Thyroid gland (tissue), 4 donors: Measurements from ENCODE around the gene CAD. TPM values are rescaled to one million over a fixed set of nuclear protein-coding genes. Genes with fewer than 3 reads are reported as not detected.

Experiments
- DNase-seq, 2 donors: peaks; one replicate each; pipeline ENCODE4 v3.0.0-alpha.2; 2019
- H3K27ac ChIP-seq, 3 donors: fragments of 200-600 bp; sonication (generic); 1 replicate in 2 of 3; 2 replicates in 1 of 3; pipeline ENCODE4 v1.5.1; 2016 to 2019; ENCODE audit warnings: mild to moderate bottlenecking in 1 of 3, moderate library complexity in 1 of 3
- H3K27me3 ChIP-seq: fragments of 200-600 bp; sonication (generic); one replicate; pipeline ENCODE4 v1.5.1; 2019
- H3K36me3 ChIP-seq, 2 donors: fragments of 200-600 bp; sonication (generic); one replicate each; pipeline ENCODE4 v1.5.1; 2016 to 2019
- H3K4me1 ChIP-seq, 2 donors: fragments of 200-600 bp; sonication (generic); one replicate each; pipeline ENCODE4 v1.5.1; 2017 to 2019
- H3K4me3 ChIP-seq, 3 donors: fragments of 200-600 bp; sonication (generic); replicated peaks in 1 of 3; 1 replicate in 2 of 3; 2 replicates in 1 of 3; pipeline ENCODE4 v1.5.1; 2016; ENCODE audit warnings: mild to moderate bottlenecking in 1 of 3
- H3K9me3 ChIP-seq: fragments of 200-600 bp; sonication (generic); one replicate; pipeline ENCODE4 v1.5.1; 2017
- POLR2A ChIP-seq, 2 donors: fragments of 450-650 bp; IDR thresholded peaks; one replicate each; pipeline ENCODE4 v1.6.1; 2017; ENCODE audit warnings: antibody characterized with exemption in 2 of 2, mild to moderate bottlenecking in 2 of 2, moderate library complexity in 1 of 2
- WGBS, 2 donors: methylation state at CpG; one replicate each; pipeline ENCODE4 v1.1.5; 2017; 5-methylcytosine and 5-hydroxymethylcytosine counted together
- intact Hi-C: fragments of 100-400 bp; cut with DNase I; formaldehyde crosslinking; loops from one replicate; pipeline ENCODE4 v1.15.1; 2023
- total RNA-seq, 4 donors: library from RNA; depleted of rRNA; stranded (reverse); fragments of >200 nt; gene quantifications; one replicate each; pipeline ENCODE4 v1.2.3, GENCODE V29; 2016
- TF ChIP-seq, protein P1 (sequence below), 6 experiments: fragments of 200-600 bp in 3 of 6; fragments of 450-650 bp in 3 of 6; sonication (generic) in 3 of 6; IDR thresholded peaks; one replicate each; pipeline ENCODE4 v1.5.1; 2016 to 2019; ENCODE audit warnings: antibody characterized with exemption in 6 of 6, mild to moderate bottlenecking in 2 of 6, inconsistent platforms in 1 of 6, moderate library complexity in 1 of 6

CAD gene
- total RNA-seq, 4 donors from 2014 or later = 16.5 to 31.9 (median 28.2) TPM

DNA sequence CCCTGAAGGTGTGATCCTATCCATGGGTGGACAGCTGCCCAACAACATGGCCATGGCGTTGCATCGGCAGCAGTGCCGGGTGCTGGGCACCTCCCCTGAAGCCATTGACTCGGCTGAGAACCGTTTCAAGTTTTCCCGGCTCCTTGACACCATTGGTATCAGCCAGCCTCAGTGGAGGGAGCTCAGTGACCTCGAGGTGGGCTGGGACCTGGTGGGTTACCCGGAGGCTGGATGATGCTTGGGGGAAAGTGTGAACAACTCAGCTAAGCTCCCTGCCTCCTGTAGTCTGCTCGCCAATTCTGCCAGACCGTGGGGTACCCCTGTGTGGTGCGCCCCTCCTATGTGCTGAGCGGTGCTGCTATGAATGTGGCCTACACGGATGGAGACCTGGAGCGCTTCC, 16.2 kb downstream of the CAD start:
- Histone ChIP-seq H3K4me3 (no peak overlapping the region), H3K9me3 (no peaks in the 10 kb centered on the region), H3K27ac (no peak overlapping the region), H3K4me1 (no peaks in the 10 kb centered on the region), H3K36me3 (peaks cover 73 to 78% of the 10 kb centered on the region in 2 donors), H3K27me3 (no peaks in the 10 kb centered on the region)
- no peak for DNase-seq
- intact Hi-C loops = no loop called here
- 92% methylated on average over 12 to 13 of the region's 14 CpGs for WGBS, 2 donors
- TF ChIP-seq, protein P1, sequence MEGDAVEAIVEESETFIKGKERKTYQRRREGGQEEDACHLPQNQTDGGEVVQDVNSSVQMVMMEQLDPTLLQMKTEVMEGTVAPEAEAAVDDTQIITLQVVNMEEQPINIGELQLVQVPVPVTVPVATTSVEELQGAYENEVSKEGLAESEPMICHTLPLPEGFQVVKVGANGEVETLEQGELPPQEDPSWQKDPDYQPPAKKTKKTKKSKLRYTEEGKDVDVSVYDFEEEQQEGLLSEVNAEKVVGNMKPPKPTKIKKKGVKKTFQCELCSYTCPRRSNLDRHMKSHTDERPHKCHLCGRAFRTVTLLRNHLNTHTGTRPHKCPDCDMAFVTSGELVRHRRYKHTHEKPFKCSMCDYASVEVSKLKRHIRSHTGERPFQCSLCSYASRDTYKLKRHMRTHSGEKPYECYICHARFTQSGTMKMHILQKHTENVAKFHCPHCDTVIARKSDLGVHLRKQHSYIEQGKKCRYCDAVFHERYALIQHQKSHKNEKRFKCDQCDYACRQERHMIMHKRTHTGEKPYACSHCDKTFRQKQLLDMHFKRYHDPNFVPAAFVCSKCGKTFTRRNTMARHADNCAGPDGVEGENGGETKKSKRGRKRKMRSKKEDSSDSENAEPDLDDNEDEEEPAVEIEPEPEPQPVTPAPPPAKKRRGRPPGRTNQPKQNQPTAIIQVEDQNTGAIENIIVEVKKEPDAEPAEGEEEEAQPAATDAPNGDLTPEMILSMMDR (IDR thresholded peaks at IDR 0.05) = no peak
- TF ChIP-seq POLR2A (IDR thresholded peaks at IDR 0.05) = no peak

DNA sequence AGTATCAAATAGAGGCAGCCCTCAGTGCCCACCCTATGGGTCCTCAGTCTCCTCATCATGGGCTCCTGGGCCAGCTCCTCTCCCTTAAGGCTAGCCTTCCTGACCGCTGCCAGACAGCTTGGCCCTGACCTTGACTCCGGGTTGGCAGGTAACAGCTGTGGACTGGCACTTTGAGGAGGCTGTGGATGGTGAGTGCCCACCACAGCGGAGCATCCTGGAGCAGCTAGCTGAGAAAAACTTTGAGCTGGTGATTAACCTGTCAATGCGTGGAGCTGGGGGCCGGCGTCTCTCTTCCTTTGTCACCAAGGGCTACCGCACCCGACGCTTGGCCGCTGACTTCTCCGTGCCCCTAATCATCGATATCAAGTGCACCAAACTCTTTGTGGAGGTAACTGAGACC, 19.0 kb downstream of the CAD start:
- intact Hi-C loops = no loop called here
- Histone ChIP-seq H3K4me3 (no peak overlapping the region), H3K27ac (no peak overlapping the region), H3K36me3 (peaks cover 76 to 90% of the 10 kb centered on the region in 2 donors), H3K4me1 (no peaks in the 10 kb centered on the region), H3K27me3 (no peaks in the 10 kb centered on the region), H3K9me3 (no peaks in the 10 kb centered on the region)
- 96 to 97% methylated on average over 11 to 12 of the region's 12 CpGs for WGBS, 2 donors
- DNase-seq = no peak
- no peak for TF ChIP-seq POLR2A (IDR thresholded peaks at IDR 0.05)
- TF ChIP-seq, protein P1 (IDR thresholded peaks at IDR 0.05) = no peak

DNA sequence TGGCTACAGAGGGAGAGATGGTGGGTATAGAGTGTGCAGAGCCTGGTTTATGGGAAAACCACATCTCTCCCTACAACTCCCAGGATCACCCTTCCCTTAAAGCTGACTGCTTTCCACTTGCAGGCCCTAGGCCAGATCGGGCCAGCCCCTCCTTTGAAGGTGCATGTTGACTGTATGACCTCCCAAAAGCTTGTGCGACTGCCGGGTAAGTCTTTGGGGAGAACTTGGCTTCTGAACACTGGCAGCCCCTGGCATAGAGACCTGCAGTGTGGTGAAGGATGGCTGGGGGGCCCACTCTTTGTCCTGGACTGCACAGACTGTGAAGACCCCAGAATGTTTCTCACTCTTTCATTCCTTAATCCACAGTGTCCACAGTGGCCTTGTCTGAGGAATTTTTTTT, 19.5 kb downstream of the CAD start:
- WGBS, 2 donors = 87 to 92% methylated on average over 3 of the region's 3 CpGs
- Histone ChIP-seq H3K9me3 (no peaks in the 10 kb centered on the region), H3K27ac (no peak overlapping the region), H3K27me3 (no peaks in the 10 kb centered on the region), H3K4me3 (no peak overlapping the region), H3K4me1 (no peaks in the 10 kb centered on the region), H3K36me3 (peaks cover 75 to 88% of the 10 kb centered on the region in 2 donors)
- DNase-seq = no peak
- intact Hi-C loops = no loop called here
- TF ChIP-seq, protein P1 (IDR thresholded peaks at IDR 0.05) = no peak
- TF ChIP-seq POLR2A (IDR thresholded peaks at IDR 0.05) = no peak

DNA sequence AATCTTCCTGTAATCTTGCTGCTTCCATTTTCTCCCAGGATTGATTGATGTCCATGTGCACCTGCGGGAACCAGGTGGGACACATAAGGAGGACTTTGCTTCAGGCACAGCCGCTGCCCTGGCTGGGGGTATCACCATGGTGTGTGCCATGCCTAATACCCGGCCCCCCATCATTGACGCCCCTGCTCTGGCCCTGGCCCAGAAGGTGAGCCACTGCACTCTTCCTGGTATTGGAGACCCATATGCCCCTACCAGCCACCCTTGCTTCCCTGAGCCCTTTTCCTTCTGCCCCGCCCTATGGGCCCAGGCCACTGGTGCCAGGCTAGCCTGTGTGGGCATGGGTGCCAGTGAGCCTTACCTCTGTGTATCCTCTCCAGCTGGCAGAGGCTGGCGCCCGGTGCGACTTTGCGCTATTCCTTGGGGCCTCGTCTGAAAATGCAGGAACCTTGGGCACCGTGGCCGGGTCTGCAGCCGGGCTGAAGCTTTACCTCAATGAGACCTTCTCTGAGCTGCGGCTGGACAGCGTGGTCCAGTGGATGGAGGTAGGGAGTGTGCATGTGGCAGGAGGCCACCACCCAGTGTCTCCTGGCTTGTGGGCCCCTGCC, 20.3 kb downstream of the CAD start:
- DNase-seq = no peak
- intact Hi-C loops = no loop called here
- no peaks in the 10 kb centered on the region for H3K4me1 ChIP-seq
- H3K27ac ChIP-seq = no peak overlapping the region
- H3K4me3 ChIP-seq = no peak overlapping the region
- 96 to 98% methylated on average over 13 to 15 of the region's 15 CpGs for WGBS, 2 donors
- H3K36me3 ChIP-seq = peaks cover 70 to 88% of the 10 kb centered on the region in 2 donors
- no peaks in the 10 kb centered on the region for H3K27me3 ChIP-seq
- no peaks in the 10 kb centered on the region for H3K9me3 ChIP-seq
- TF ChIP-seq, protein P1 (IDR thresholded peaks at IDR 0.05) = no peak
- TF ChIP-seq POLR2A (IDR thresholded peaks at IDR 0.05) = no peak

DNA sequence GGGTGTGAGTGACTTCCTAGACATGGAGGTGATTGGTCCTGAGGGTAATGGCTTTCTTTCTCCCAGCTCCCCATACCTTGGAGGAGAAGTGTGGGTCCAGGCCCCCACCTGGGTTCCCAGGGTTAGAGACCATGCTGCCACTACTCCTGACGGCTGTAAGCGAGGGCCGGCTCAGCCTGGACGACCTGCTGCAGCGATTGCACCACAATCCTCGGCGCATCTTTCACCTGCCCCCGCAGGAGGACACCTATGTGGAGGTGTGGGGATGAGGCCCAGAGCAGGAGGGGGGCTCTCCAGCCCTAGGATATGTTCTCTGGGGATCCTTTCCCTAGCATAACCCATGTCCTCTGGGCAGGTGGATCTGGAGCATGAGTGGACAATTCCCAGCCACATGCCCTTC, 21.8 kb downstream of the CAD start:
- TF ChIP-seq POLR2A (IDR thresholded peaks at IDR 0.05) = no peak
- TF ChIP-seq, protein P1 (IDR thresholded peaks at IDR 0.05) = no peak
- Histone ChIP-seq H3K36me3 (peaks cover 63 to 87% of the 10 kb centered on the region in 2 donors), H3K4me3 (no peak overlapping the region), H3K9me3 (no peaks in the 10 kb centered on the region), H3K27ac (no peak overlapping the region), H3K27me3 (no peaks in the 10 kb centered on the region), H3K4me1 (no peaks in the 10 kb centered on the region)
- WGBS, 2 donors = 93 to 98% methylated on average over 3 to 8 of the region's 8 CpGs
- DNase-seq = no peak
- intact Hi-C loops = no loop called here
